Activated B cell treated with CpG ODN at 0.5 μM for 24 hours (primary cell): ENCODE data around the gene ERMN. TPM values are rescaled to one million over a fixed set of nuclear protein-coding genes. Genes with fewer than 3 reads are reported as not detected.
A peak's percentile ranks its signal among the peaks of the same experiment; 100 is the strongest.

Experiments used
- ATAC-seq: fragments of 200-7000 bp; cut with Tn5 transposase; one replicate; pipeline ENCODE4 v1.10.0; 2021; ENCODE audit warnings: low read depth, mild to moderate bottlenecking, moderate library complexity
- CTCF ChIA-PET: fragments of 350-600 bp; sonication (Branson Sonifier 250); formaldehyde crosslinking; loops from one replicate; lab custom pipeline; 2021; ENCODE audit warnings: antibody characterized with exemption; lab: Charles Lee
- POLR2A ChIA-PET: fragments of 350-600 bp; sonication (Branson Sonifier 250); formaldehyde crosslinking; loops from one replicate; lab custom pipeline; 2021; ENCODE audit warnings: antibody characterized with exemption; lab: Charles Lee
- DNase-seq: peaks from one replicate; pipeline ENCODE4 v3.0.0; 2022
- H3K27ac Mint-ChIP-seq: one replicate; pipeline ENCODE4 v1.8.0; 2020; ENCODE audit warnings: mixed read lengths
- H3K27me3 Mint-ChIP-seq: one replicate; pipeline ENCODE4 v1.8.0; 2021; ENCODE audit warnings: mixed read lengths
- H3K36me3 Mint-ChIP-seq: one replicate; pipeline ENCODE4 v1.8.0; 2021; ENCODE audit warnings: low read depth, mixed read lengths
- H3K4me1 Mint-ChIP-seq: one replicate; pipeline ENCODE4 v1.8.0; 2021; ENCODE audit warnings: mixed read lengths
- H3K4me3 Mint-ChIP-seq: one replicate; pipeline ENCODE4 v1.8.0; 2020; ENCODE audit warnings: mild to moderate bottlenecking, mixed read lengths
- H3K9me3 Mint-ChIP-seq: one replicate; pipeline ENCODE4 v1.8.0; 2020; ENCODE audit warnings: mixed read lengths
- CTCF ChIP-seq: fragments of 200-600 bp; IDR thresholded peaks from one replicate; pipeline ENCODE4 v1.8.0; 2022; ENCODE audit warnings: antibody characterized with exemption, mild to moderate bottlenecking
- intact Hi-C: fragments of 100-400 bp; cut with micrococcal nuclease; formaldehyde crosslinking; loops from one replicate; pipeline ENCODE4 v1.15.1; 2024
- total RNA-seq: library from RNA; stranded (reverse); gene quantifications from 2 replicates; pipeline ENCODE4 v1.2.3, GENCODE V29; 2022

Gene ERMN
- total RNA-seq, 1 donor from 2014 or later = 8.1 TPM

GRCh38 chr2:157333304-157334047, 7.9 kb upstream of the ERMN start:
- Mint-ChIP-seq H3K27me3 (no peaks in the 10 kb centered on the region), H3K36me3 (no peaks in the 10 kb centered on the region), H3K4me3 (no peak overlapping the region), H3K4me1 (peaks cover 6% of the 10 kb centered on the region), H3K27ac (no peak overlapping the region), H3K9me3 (no peaks in the 10 kb centered on the region)
- POLR2A ChIA-PET = no interaction called here
- no peak for TF ChIP-seq CTCF
- ATAC-seq (no peak), DNase-seq (no peak)
- intact Hi-C loops = no loop called here
- CTCF ChIA-PET = interaction anchor here (0.6 to 1.1 kb wide), 4 partner anchors 12 to 1954 kb away, joined by 3 read pairs; no protein-coding TSS in a partner anchor

GRCh38 chr2:157329524-157329923, 3.9 kb upstream of the ERMN start:
- Mint-ChIP-seq H3K4me3 (no peak overlapping the region), H3K9me3 (no peaks in the 10 kb centered on the region), H3K4me1 (peaks cover 14% of the 10 kb centered on the region), H3K36me3 (no peaks in the 10 kb centered on the region), H3K27ac (no peak overlapping the region), H3K27me3 (no peaks in the 10 kb centered on the region)
- ATAC-seq (no peak), DNase-seq (no peak)
- TF ChIP-seq CTCF = no peak
- CTCF ChIA-PET = interaction anchor here (0.8 to 8.2 kb wide), 9 partner anchors 8 to 299 kb away, joined by 3 to 114 read pairs (median 3); partner anchors contain the start of gene ACVR1C
- POLR2A ChIA-PET = interaction anchor here (0.6 to 1.4 kb wide), 4 partner anchors 75 to 137 kb away, joined by 3 to 4 read pairs (median 4); no protein-coding TSS in a partner anchor
- intact Hi-C loops = loop anchor here (5.0 kb wide), 1 partner anchor 423 kb away; no protein-coding TSS in a partner anchor

- peak; percentile 83 for TF ChIP-seq CTCF
- CTCF ChIA-PET = interaction anchor here (0.5 to 8.2 kb wide), 54 partner anchors 8 to 1129 kb away, joined by 3 to 114 read pairs (median 6); partner anchors contain the start of genes ACVR1C and CYTIP
- POLR2A ChIA-PET = interaction anchor here (0.7 to 2.7 kb wide), 12 partner anchors 8 to 164 kb away, joined by 3 to 27 read pairs (median 5); partner anchors contain the start of gene CYTIP
- peaks cover 14% of the 10 kb centered on the region for H3K4me1 Mint-ChIP-seq
- intact Hi-C loops = loop anchor here (1.0 to 5.0 kb wide), 11 partner anchors 76 to 682 kb away; partner anchors contain the start of genes ACVR1C and CYTIP
- no peaks in the 10 kb centered on the region for H3K27me3 Mint-ChIP-seq
- ATAC-seq (peak; percentile 98), DNase-seq (peak; percentile 71)
- H3K36me3 Mint-ChIP-seq = peaks cover 5% of the 10 kb centered on the region
- peak overlapping the region; percentile 66 for H3K4me3 Mint-ChIP-seq
- H3K9me3 Mint-ChIP-seq = no peaks in the 10 kb centered on the region
- H3K27ac Mint-ChIP-seq = no peak overlapping the region
These were observed 2.2 kb upstream of the ERMN start for GRCh38 chr2:157327621-157328500.

- Mint-ChIP-seq H3K36me3 (peaks cover 5% of the 10 kb centered on the region), H3K4me1 (peaks cover 14% of the 10 kb centered on the region), H3K27ac (no peak overlapping the region), H3K27me3 (no peaks in the 10 kb centered on the region), H3K4me3 (no peak overlapping the region), H3K9me3 (no peaks in the 10 kb centered on the region)
- POLR2A ChIA-PET = interaction anchor here (0.7 to 2.7 kb wide), 11 partner anchors 8 to 165 kb away, joined by 3 to 27 read pairs (median 4); partner anchors contain the start of gene CYTIP
- intact Hi-C loops = loop anchor here (1.0 to 5.0 kb wide), 11 partner anchors 77 to 683 kb away; partner anchors contain the start of genes ACVR1C and CYTIP
- no peak for DNase-seq
- CTCF ChIA-PET = interaction anchor here (0.5 to 8.2 kb wide), 52 partner anchors 8 to 1130 kb away, joined by 3 to 114 read pairs (median 6); partner anchors contain the start of gene CYTIP
- no peak for ATAC-seq
- no peak for TF ChIP-seq CTCF
These were observed 1.6 kb upstream of the ERMN start for GRCh38 chr2:157327200-157327599.
